Right lobe of liver (tissue), 6 donors: ENCODE results near the gene GSDMA. TPM values are rescaled to one million over a fixed set of nuclear protein-coding genes. Genes with fewer than 3 reads are reported as not detected.

Experiments
- ATAC-seq, 4 donors: fragments of 200-7000 bp; cut with Tn5 transposase; one replicate each; pipeline ENCODE4 v1.9.1; 2020; ENCODE audit warnings: mild to moderate bottlenecking in 4 of 4, moderate library complexity in 4 of 4
- DNase-seq, 3 donors: peaks; one replicate each; pipeline ENCODE4 v3.0.0-alpha.2; 2020
- H3K27ac ChIP-seq, 3 donors: fragments of 200-600 bp; one replicate each; pipeline ENCODE4 v1.8.0; 2022
- H3K27me3 ChIP-seq, 2 donors: fragments of 200-600 bp; one replicate each; pipeline ENCODE4 v1.8.0; 2022
- H3K36me3 ChIP-seq, 4 donors: fragments of 200-600 bp; sonication (generic) in 1 of 4; one replicate each; pipeline versions ENCODE4 v1.5.1 to v1.8.0; 2017 to 2022; ENCODE audit warnings: control low read depth in 1 of 4
- H3K4me1 ChIP-seq, 4 donors: fragments of 200-600 bp; sonication (generic) in 1 of 4; one replicate each; pipeline versions ENCODE4 v1.5.1 to v1.8.0; 2017 to 2022; ENCODE audit warnings: control low read depth in 1 of 4
- H3K4me3 ChIP-seq, 3 donors: fragments of 200-600 bp; one replicate each; pipeline ENCODE4 v1.8.0; 2022
- H3K9me3 ChIP-seq, 4 donors: fragments of 200-600 bp; sonication (generic) in 1 of 4; one replicate each; pipeline versions ENCODE4 v1.5.1 to v1.8.0; 2017 to 2022; ENCODE audit warnings: control low read depth in 1 of 4
- POLR2A ChIP-seq: fragments of 450-650 bp; IDR thresholded peaks from one replicate; pipeline ENCODE4 v1.6.1; 2017; ENCODE audit warnings: antibody characterized with exemption, mild to moderate bottlenecking
- WGBS: methylation state at CpG from one replicate; pipeline ENCODE4 v1.1.6; 2018; ENCODE audit warnings: low coverage, low lambda C conversion rate; ENCODE audit not compliant: insufficient coverage; ENCODE audit errors: missing lambda C conversion rate; 5-methylcytosine and 5-hydroxymethylcytosine counted together
- intact Hi-C, 2 donors: fragments of 100-400 bp; cut with DNase I; formaldehyde crosslinking; loops; one replicate each; pipeline versions ENCODE4 v1.11.2 to v1.14.1; 2022
- total RNA-seq, 6 experiments: library from RNA; depleted of rRNA in 2 of 6; stranded (reverse); fragments of >200 nt in 2 of 6; fragmentation: NEBNext Ultra II Directional in 3 of 6; extraction: Animal tissue kit (Norgen Biotek cat#: 25700) in 3 of 6; gene quantifications; one replicate each; pipeline versions ENCODE4 v1.1.0 to v1.2.4, GENCODE V29; 2016 to 2023
- TF ChIP-seq, protein P1 (sequence below), 4 donors: fragments of 200-600 bp in 3 of 4; fragments of 450-650 bp in 1 of 4; IDR thresholded peaks; one replicate each; pipeline versions ENCODE4 v1.5.1 to v1.8.0; 2016 to 2022; ENCODE audit warnings: antibody characterized with exemption in 4 of 4, mild to moderate bottlenecking in 2 of 4
- donor health status: DM: no; HTN: yes; CAD: no.
- donor health status: DM: no; HTN: no; CAD: no.
- donor health status: DM: no; HTN: no; CAD: no.
- donor health status: DM: no; HTN: yes; CAD: no.
- donor health status: DM: no; HTN: yes; CAD: no.

The GSDMA gene
- total RNA-seq, 6 experiments from 2014 or later = 0.42 to 0.99 TPM; not detected in 4

DNA sequence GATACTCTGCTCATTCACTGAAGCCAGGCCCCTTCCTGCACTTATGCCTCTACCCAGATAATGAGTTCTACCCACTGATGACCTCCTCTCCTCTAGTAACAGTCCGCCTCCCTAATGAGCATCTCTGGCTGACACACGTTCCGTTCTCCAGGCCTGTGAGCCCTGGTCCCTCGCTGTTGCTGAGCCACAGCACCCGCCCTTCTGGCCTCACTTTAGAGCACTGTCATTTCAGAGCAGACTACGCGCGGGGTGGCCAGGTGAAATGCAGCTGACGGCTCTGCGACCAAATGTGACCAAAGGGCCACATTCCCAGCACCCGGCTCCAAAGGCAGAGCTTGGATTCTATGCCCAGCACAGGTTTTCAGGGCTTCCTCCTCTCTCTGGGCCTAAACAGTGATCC, 31.6 kb downstream of the GSDMA start:
- Histone ChIP-seq H3K27ac (no peak overlapping the region), H3K9me3 (no peaks in the 10 kb centered on the region), H3K4me3 (no peak overlapping the region), H3K27me3 (no peaks in the 10 kb centered on the region), H3K36me3 (peaks cover 6 to 79% (median 39%) of the 10 kb centered on the region in 4 donors), H3K4me1 (peaks cover 0 to 16% (median 2%) of the 10 kb centered on the region in 4 donors)
- ATAC-seq = no peak
- 93% methylated on average over 3 of the region's 11 CpGs for WGBS
- intact Hi-C loops = no loop called here
- TF ChIP-seq POLR2A = no peak
- TF ChIP-seq, protein P1, sequence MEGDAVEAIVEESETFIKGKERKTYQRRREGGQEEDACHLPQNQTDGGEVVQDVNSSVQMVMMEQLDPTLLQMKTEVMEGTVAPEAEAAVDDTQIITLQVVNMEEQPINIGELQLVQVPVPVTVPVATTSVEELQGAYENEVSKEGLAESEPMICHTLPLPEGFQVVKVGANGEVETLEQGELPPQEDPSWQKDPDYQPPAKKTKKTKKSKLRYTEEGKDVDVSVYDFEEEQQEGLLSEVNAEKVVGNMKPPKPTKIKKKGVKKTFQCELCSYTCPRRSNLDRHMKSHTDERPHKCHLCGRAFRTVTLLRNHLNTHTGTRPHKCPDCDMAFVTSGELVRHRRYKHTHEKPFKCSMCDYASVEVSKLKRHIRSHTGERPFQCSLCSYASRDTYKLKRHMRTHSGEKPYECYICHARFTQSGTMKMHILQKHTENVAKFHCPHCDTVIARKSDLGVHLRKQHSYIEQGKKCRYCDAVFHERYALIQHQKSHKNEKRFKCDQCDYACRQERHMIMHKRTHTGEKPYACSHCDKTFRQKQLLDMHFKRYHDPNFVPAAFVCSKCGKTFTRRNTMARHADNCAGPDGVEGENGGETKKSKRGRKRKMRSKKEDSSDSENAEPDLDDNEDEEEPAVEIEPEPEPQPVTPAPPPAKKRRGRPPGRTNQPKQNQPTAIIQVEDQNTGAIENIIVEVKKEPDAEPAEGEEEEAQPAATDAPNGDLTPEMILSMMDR (IDR thresholded peaks at IDR 0.05) = no peak
- DNase-seq = peak in 1 of 3 donors; percentile 28

DNA sequence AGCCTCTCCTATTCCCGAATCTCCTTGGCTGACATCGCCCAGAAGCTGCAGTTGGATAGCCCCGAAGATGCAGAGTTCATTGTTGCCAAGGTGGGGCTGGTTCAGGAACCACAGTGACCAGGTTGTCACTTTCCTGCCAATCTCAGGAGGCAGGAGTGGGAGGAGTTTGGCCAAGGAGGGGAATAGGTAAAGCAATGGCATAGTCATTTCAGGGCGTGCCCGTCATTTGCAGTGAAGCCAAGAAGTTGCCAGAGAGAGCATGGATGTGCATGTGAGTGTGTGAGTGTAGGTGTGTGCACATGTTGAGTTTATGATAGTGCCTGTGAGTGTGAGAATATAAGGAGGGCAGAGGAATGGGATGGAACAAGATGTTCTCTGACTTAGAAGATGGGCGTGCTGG, 32.6 kb downstream of the GSDMA start:
- DNase-seq = peak in 1 of 3 donors; percentile 36
- Histone ChIP-seq H3K36me3 (peaks cover 0 to 69% (median 31%) of the 10 kb centered on the region in 4 donors), H3K4me3 (no peak overlapping the region), H3K27ac (no peak overlapping the region), H3K4me1 (peaks cover 0 to 16% (median 2%) of the 10 kb centered on the region in 4 donors), H3K27me3 (no peaks in the 10 kb centered on the region), H3K9me3 (no peaks in the 10 kb centered on the region)
- TF ChIP-seq, protein P1 (IDR thresholded peaks at IDR 0.05) = no peak
- no peak for TF ChIP-seq POLR2A
- 87% methylated on average over 3 of the region's 6 CpGs for WGBS
- intact Hi-C loops = no loop called here
- no peak for ATAC-seq

DNA sequence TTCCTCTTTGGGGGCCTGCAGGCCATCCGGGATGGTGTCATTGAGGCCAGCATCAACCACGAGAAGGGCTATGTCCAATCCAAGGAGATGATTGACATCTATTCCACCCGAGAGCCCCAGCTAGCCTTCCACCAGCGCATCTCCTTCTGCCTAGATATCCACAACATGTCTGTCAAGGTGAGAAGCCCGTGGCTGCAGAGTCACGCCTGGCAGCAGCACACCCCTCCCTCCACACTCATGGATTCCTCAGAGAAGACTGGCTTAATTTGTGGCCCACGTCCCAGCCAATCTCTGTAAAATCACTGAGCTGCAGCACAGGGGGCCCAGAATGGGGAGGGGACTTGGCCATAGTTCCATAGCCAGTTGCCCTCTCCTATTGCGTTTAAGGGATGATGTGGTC, 33.4 kb downstream of the GSDMA start:
- Histone ChIP-seq H3K4me1 (peaks cover 0 to 16% (median 2%) of the 10 kb centered on the region in 4 donors), H3K27me3 (no peaks in the 10 kb centered on the region), H3K36me3 (peaks cover 0 to 62% (median 28%) of the 10 kb centered on the region in 4 donors), H3K9me3 (no peaks in the 10 kb centered on the region), H3K4me3 (no peak overlapping the region), H3K27ac (peak overlapping the region in 1 of 3 donors; percentile 43)
- TF ChIP-seq, protein P1 (IDR thresholded peaks at IDR 0.05) = no peak
- no peak for TF ChIP-seq POLR2A
- WGBS = 85% methylated on average over 2 of the region's 8 CpGs
- intact Hi-C loops = no loop called here
- peak in 1 of 3 donors; percentile 39 for DNase-seq
- ATAC-seq = no peak

DNA sequence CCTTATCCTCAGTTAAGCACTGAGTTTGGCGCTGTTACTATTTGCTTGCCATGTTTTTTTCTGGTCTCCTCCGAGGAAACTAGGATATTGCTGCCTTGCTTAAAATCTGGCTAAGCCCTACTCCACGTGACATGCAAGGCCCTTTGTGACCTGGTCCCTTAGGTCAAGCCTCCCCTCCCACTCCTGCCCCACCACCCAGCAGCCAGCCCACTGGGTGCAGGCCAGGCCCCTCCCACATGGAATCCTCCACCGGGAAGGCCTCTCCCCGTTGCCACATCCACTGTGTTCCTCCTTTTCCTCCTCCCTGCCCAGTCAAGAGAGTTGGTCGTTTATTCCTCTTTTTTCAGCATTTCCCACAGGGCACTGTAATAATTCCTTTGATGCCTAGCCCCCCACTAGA, 34.0 kb downstream of the GSDMA start:
- DNase-seq (peak; percentile 86 to 95 (median 93)), ATAC-seq (peak; percentile 94 to 97 (median 96))
- Histone ChIP-seq H3K27ac (peak overlapping the region in 1 of 3 donors; percentile 43), H3K9me3 (no peaks in the 10 kb centered on the region), H3K4me1 (peaks cover 0 to 16% (median 2%) of the 10 kb centered on the region in 4 donors), H3K4me3 (no peak overlapping the region), H3K36me3 (peaks cover 0 to 56% (median 23%) of the 10 kb centered on the region in 4 donors), H3K27me3 (no peaks in the 10 kb centered on the region)
- intact Hi-C loops = no loop called here
- 17% methylated on average over 6 of the region's 6 CpGs for WGBS
- TF ChIP-seq, protein P1 (IDR thresholded peaks at IDR 0.05) = no peak
- TF ChIP-seq POLR2A = no peak
